HG02588 (cell line): ENCODE data around the gene CEP120.
A peak's percentile ranks its signal among the peaks of the same experiment; 100 is the strongest.
"Not testable (repeated sequence)": the region's sequence is repeated elsewhere in the genome, so short reads cannot be mapped to it uniquely, and the experiment has no call there.

Experiments
- ATAC-seq: cut with Tn5 transposase; IDR thresholded peaks from one replicate; pipeline ENCODE4 v1.9.1; 2021; ENCODE audit warnings: mild to moderate bottlenecking, moderate library complexity; ENCODE audit not compliant: unreplicated experiment

Gene CEP120

DNA sequence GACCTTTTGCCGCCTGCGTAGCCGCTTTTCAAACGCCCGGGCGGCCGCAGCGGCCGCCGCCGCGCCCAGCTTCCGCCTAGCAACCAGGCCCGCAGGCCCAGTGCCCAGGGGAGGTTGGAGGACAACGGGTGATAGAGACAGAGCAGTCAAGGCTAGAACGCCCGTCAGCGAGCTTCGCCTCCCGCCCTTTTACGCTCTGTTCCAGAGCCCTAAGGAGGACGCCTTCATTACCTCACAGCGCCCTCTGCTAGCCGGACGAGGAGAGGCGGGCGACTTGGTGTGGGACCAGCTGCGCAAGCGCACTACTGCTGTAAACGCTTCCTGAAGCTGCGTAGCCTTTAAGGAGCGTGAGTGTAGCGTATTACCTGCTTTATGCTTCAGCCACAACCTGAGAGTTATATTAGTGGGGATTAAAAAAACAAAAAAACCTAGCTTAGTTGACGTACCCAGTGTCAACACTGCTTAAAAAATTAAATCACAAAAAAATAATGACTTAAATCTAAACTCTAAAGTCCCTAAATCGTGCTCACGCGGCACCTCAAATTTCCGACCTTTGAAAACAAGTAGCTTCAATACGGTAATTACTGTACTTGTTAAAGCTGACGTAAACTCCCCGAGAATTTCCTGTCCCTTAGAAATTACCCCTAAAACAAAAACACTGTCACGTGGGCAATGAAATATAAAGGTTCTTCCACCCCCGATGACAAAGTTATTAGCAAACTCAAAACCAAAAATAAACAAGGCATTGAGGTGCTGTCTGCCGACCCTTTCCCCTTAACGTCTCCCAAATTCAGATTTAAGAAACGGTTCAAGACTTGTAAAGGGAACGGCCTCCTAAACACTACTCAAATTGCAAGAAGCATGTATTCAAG, at the start of gene CEP120:
CEP120 (minus strand) TSS at position 126 of the 872 bp plus-strand sequence. CDS start 405 bp downstream, outside the sequence.
- ATAC-seq: peak; percentile 98

GRCh38 chr5:123472150-123472924, 49.1 kb upstream of the CEP120 start:
- ATAC-seq: no peak

DNA sequence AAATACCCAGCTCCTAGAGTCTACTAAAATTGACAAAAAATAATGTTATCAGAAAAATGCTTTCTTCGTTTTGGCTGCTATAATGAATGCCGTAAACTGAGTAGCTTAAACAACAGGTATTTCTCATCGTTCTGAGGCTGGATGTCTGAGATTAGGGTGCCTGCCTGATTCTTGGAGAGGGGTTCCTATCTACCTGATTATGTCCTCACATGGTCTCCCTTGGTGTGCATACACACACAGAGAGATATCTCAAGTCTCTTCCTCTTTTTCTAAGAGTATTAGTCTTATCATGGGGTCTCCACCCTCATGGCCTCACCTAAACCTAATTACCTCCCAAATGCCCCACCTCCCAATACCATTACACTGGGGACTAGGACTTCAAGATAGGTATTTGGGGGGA, 48.2 kb upstream of the CEP120 start:
- ATAC-seq: no peak

DNA sequence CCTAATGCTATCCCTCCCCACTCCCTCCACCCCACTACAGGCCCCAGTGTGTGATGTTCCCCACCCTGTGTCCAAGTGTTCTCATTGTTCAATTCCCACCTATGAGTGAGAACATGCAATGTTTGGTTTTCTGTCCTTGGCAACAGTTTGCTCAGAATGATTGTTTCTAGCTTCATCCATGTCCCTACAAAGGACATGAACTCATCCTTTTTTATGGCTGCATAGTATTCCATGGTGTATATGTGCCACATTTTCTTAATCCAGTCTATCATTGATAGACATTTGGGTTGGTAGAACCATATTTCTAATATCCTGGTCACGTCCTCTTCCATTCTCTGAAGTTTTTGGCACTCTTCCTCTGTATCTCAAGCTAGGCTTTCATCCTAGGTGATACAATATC, 43.6 kb upstream of the CEP120 start:
- not testable (repeated sequence) for ATAC-seq

- ATAC-seq: no peak
Observed at GRCh38 chr5:123460296-123460729, 37.1 kb upstream of the CEP120 start.

GRCh38 chr5:123458994-123459393, 35.8 kb upstream of the CEP120 start:
- ATAC-seq: not testable (repeated sequence)

DNA sequence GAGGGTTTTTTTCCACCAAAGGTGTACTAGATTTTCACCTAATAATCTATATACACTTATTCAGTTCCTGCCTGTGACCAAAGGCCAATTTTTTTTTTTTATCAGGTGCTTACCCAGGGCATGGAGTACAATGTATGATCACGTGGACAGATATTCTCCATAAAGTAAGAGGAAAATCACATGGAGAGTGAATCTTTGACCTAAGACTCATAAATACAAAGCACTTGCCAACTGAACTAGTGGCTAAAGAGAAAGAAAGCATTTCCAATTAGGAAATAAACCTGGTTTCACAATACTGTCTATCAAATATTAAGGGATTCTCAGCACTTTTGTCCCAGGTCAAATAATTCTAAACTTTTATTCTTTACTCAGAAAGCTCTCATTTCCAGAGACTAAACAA, 33.0 kb upstream of the CEP120 start:
- no peak for ATAC-seq

DNA sequence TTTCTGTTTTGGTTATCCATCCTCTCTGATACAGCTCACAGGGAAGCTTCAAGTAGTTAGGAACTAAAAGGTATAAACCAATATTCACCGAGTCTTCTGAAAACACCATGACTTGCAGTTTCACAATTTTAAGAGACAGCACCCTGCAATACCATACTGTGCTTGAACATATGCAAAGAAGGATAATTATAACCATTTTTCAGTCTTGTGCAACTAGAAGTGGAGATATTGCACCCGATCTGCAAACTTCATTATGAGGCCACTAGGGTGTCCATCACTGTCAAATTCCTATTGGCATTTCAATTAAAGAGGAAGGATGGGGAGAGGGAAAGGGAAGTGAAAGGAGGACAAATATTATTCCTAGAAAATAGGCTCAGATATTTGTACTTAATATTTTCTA, 32.4 kb upstream of the CEP120 start:
- ATAC-seq: peak; percentile 94

- peak; percentile 33 for ATAC-seq
Observed at GRCh38 chr5:123455095-123455494, 31.9 kb upstream of the CEP120 start.

DNA sequence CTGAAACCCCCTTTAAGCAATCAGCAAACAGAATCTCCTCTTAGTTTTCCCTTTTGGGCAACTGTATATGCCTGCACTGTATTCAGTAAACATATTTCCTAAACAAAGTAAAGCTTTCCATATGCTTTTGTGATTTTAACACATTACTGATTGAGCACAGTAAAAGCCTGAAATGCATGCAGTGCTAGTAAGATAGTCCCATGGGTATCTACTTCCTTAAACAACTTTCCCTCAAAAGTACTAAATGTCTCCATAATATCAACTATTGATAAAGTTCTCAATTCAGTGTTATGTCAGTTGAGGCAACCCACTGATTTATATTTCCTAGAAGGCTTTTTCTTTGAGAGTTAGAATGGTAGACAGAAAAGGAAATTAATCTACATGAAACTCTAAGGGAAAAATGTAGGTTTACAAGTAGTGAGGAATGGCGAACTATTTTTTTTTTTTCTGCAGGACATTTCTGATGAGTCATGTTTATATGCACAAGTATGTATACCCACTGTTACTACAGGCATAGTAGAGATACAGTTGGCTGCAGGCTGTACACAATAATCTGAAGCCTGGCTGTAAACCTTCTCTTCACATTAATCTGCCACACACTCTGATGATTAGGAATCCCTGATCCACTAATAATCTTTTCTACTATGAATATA, 31.2 kb upstream of the CEP120 start:
- no peak for ATAC-seq

- no peak for ATAC-seq
Observed at GRCh38 chr5:123452401-123452800, 29.2 kb upstream of the CEP120 start.

DNA sequence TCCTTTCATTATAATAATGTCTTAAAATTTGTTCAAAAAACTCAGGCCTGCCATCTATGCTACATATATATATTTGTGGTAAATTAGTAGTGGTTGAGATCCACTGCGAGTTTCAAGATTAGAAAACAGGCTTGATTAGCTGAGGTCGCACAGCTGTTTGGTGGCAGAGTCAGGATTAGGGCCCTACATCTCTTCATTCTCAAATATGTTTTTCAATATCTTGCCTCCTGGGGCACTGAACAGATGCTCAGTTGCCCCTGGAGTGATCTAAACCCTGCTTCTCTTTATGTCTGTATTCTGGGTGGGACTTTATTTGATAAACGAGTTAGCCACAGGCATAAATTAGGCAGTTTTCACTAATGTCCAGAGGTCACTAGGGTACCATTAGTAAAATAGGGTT, 27.8 kb upstream of the CEP120 start:
- ATAC-seq: no peak

GRCh38 chr5:123450640-123451039, 27.4 kb upstream of the CEP120 start:
- no peak for ATAC-seq

GRCh38 chr5:123450114-123450513, 26.9 kb upstream of the CEP120 start:
- peak; percentile 26 for ATAC-seq

DNA sequence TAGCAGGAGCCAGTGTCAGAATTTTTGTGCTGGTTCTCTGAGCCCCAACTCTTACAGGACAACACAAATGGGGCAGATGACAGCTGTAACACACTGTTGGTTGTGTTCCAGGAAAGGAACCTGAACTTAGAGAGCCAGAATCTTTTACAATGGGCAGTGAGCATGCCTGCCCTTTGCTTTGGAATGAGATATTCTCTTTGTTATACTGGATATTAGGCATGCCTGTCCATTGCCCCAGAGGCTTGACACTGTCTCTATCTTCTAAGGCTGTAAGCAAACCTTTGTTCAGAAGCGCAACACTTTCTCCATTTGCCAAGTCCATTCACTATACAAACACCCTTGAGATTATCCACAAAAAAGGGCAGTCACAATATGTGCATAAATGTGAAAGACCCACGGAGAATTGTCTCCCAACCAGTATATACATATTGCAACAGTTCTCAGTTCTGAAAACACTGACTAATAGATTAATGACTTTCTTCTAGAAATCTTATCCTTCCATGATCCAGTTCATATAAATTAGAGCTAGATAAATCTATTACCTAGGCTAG, 26.3 kb upstream of the CEP120 start:
- ATAC-seq: no peak

- ATAC-seq: no peak
Observed at GRCh38 chr5:123448743-123449142, 25.5 kb upstream of the CEP120 start.

DNA sequence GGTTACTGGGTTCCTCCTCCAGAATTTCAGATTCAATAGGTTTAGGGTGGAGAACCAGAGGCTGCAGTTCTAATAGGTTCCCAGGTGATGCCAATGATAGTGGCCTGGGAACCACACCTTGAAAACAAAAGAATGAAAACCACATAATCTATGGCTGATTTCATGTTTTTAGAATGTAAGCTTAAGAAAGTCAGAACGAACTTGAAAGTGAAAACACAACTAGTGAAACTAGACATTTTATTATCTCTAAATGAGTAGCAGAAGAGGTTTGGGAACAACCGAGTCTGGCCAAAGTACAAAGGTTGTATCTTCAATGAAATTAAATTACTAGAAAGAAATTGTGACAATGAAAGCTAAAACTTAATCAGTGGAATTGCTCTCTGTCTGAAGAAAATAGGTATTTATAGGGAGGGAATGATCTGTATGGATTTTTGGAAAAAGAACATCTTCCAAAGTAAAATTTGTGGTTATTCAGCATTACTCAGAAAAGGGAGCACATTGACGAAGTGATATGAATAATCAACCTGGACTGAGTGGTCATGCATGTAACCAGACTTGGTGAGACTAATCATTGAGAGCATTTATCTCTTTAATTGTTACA, 24.9 kb upstream of the CEP120 start:
- ATAC-seq: peak; percentile 90

- no peak for ATAC-seq
Observed at GRCh38 chr5:123444016-123444415, 20.8 kb upstream of the CEP120 start.

GRCh38 chr5:123441408-123441807, 18.2 kb upstream of the CEP120 start:
- ATAC-seq: no peak

DNA sequence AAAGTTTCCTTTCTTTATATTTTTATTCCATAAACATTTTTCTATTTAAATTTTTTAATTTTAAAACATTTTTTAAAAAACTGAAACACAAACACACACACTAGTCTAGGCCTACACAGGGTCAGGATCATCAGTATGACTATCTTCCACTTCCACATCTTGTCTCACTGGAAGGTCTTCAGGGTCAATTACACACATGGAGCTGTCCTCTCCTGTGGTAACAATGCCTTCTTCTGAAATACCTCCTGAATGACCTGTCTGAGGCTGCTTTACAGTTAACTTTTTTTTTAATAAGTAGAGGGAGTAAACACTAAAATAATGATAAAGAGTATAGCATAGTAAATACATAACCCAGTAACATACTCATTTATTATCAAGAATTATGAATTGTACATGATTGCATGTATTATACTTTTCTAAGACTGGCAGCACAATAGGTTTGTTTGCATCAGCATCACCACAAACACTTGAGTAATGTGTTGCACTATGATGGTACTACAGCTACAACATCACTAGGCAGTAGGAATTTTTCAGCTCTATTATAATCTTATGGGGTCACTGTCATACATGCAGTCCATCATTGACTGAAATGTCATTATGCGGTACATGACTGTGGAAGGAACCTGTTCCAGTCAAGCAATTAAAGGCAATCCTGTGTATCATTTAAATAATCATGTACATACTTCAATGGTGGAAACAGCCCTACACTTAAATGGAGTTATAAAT, 17.4 kb upstream of the CEP120 start:
- ATAC-seq: no peak
